Progenitor cell of endocrine pancreas (in vitro differentiated cells): ENCODE measurements around the gene INIP. TPM values are rescaled to one million over a fixed set of nuclear protein-coding genes. Genes with fewer than 3 reads are reported as not detected.
"Not testable (repeated sequence)": the region's sequence is repeated elsewhere in the genome, so short reads cannot be mapped to it uniquely, and the experiment has no call there.

ENCODE experiments used
- DNase-seq: peaks from one replicate; pipeline ENCODE4 v3.0.0; 2021; ENCODE audit warnings: low spot score; ENCODE audit not compliant: unreplicated experiment
- H3K27ac Mint-ChIP-seq: 2 replicates; pipeline ENCODE4 v1.8.0; 2021; ENCODE audit warnings: mild to moderate bottlenecking, moderate library complexity, mixed read lengths
- H3K27me3 Mint-ChIP-seq: 2 replicates; pipeline ENCODE4 v1.8.0; 2021; ENCODE audit warnings: mixed read lengths
- H3K36me3 Mint-ChIP-seq: 2 replicates; pipeline ENCODE4 v1.8.0; 2022; ENCODE audit warnings: mixed read lengths; ENCODE audit not compliant: insufficient read depth
- H3K4me1 Mint-ChIP-seq: 2 replicates; pipeline ENCODE4 v1.8.0; 2021; ENCODE audit warnings: low read depth, mixed read lengths
- H3K4me3 Mint-ChIP-seq: 2 replicates; pipeline ENCODE4 v1.8.0; 2021; ENCODE audit warnings: low read depth, mild to moderate bottlenecking, moderate library complexity, mixed read lengths
- H3K9me3 Mint-ChIP-seq: 2 replicates; pipeline ENCODE4 v1.8.0; 2021; ENCODE audit warnings: low read depth, mixed read lengths
- total RNA-seq: library from RNA; stranded (reverse); gene quantifications from 2 replicates; pipeline ENCODE4 v1.2.1, GENCODE V29; 2021
- TF ChIP-seq, protein P1 (sequence below): fragments of 200-600 bp; sonication (generic); IDR thresholded peaks from one replicate; pipeline ENCODE4 v1.5.0; 2021; ENCODE audit warnings: antibody characterized with exemption, mild to moderate bottlenecking; ENCODE audit not compliant: unreplicated experiment

The INIP gene
- total RNA-seq, 1 donor from 2014 or later = 32.6 TPM

- H3K4me3 Mint-ChIP-seq = no peak overlapping the region
- no peaks in the 10 kb centered on the region for H3K9me3 Mint-ChIP-seq
- H3K36me3 Mint-ChIP-seq = no peaks in the 10 kb centered on the region
- no peak overlapping the region for H3K27ac Mint-ChIP-seq
- DNase-seq = no peak
- no peaks in the 10 kb centered on the region for H3K4me1 Mint-ChIP-seq
- TF ChIP-seq, protein P1, sequence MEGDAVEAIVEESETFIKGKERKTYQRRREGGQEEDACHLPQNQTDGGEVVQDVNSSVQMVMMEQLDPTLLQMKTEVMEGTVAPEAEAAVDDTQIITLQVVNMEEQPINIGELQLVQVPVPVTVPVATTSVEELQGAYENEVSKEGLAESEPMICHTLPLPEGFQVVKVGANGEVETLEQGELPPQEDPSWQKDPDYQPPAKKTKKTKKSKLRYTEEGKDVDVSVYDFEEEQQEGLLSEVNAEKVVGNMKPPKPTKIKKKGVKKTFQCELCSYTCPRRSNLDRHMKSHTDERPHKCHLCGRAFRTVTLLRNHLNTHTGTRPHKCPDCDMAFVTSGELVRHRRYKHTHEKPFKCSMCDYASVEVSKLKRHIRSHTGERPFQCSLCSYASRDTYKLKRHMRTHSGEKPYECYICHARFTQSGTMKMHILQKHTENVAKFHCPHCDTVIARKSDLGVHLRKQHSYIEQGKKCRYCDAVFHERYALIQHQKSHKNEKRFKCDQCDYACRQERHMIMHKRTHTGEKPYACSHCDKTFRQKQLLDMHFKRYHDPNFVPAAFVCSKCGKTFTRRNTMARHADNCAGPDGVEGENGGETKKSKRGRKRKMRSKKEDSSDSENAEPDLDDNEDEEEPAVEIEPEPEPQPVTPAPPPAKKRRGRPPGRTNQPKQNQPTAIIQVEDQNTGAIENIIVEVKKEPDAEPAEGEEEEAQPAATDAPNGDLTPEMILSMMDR = no peak
- H3K27me3 Mint-ChIP-seq = no peaks in the 10 kb centered on the region
Measured at GRCh38 chr9:112725961-112726360, 8.0 kb upstream of the INIP start.

DNA sequence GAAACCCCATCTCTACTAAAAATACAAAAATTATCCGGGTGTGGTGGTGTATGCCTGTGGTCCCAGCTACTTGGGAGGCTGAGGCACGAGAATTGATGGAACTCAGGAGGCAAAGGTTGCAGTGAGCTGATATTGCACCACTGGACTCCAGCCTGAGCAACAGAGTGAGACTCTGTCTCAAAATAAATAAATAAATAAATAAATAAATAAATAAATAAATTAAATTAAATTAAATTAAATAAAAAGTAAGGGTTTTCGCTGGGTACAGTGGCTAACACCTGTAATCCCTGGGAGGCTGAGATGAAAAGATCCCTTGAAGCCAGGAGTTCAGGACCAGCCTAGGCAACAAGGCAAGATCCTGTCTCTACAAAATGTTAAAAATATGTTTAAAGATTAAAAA, 4.8 kb upstream of the INIP start:
- not testable (repeated sequence) for H3K9me3 Mint-ChIP-seq, H3K27me3 Mint-ChIP-seq, H3K27ac Mint-ChIP-seq, DNase-seq, H3K36me3 Mint-ChIP-seq, H3K4me3 Mint-ChIP-seq, H3K4me1 Mint-ChIP-seq

GRCh38 chr9:112720113-112720780, 2.3 kb upstream of the INIP start:
- TF ChIP-seq, protein P1 = no peak
- H3K4me1 Mint-ChIP-seq = peaks cover 6% of the 10 kb centered on the region
- H3K27me3 Mint-ChIP-seq = no peaks in the 10 kb centered on the region
- no peaks in the 10 kb centered on the region for H3K9me3 Mint-ChIP-seq
- DNase-seq = no peak
- H3K4me3 Mint-ChIP-seq = no peak overlapping the region
- no peaks in the 10 kb centered on the region for H3K36me3 Mint-ChIP-seq
- H3K27ac Mint-ChIP-seq = no peak overlapping the region

- Mint-ChIP-seq H3K27me3 (no peaks in the 10 kb centered on the region), H3K36me3 (no peaks in the 10 kb centered on the region), H3K9me3 (no peaks in the 10 kb centered on the region), H3K27ac (no peak overlapping the region), H3K4me1 (peaks cover 6% of the 10 kb centered on the region), H3K4me3 (no peak overlapping the region)
- TF ChIP-seq, protein P1 = no peak
- no peak for DNase-seq
Measured at GRCh38 chr9:112719696-112720095, 1.8 kb upstream of the INIP start.

GRCh38 chr9:112719241-112719691, 1.3 kb upstream of the INIP start:
- Mint-ChIP-seq H3K36me3 (no peaks in the 10 kb centered on the region), H3K27ac (no peak overlapping the region), H3K27me3 (no peaks in the 10 kb centered on the region), H3K4me1 (peaks cover 6% of the 10 kb centered on the region), H3K4me3 (peak overlapping the region; percentile 64), H3K9me3 (no peaks in the 10 kb centered on the region)
- no peak for DNase-seq
- TF ChIP-seq, protein P1 = no peak

DNA sequence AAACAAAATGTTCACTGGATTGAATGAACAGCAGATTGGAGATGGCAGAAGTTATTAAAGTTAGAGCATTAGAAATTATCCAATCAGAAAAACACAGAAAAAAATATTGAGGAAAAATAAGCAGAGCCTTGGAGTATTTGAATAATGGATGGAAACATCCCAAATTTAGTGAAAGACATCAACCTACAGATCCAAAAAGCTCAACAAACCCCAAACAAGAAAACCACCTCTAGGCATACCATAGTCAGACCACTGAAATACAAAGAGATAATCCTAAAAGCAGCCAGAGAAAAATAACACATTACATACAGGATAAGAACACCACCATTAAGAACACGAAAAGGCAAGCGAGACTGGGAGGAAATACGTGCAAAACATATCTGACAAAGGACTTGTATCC, 5.2 kb downstream of the INIP start:
- H3K9me3 Mint-ChIP-seq = peaks cover 5% of the 10 kb centered on the region
- no peak overlapping the region for H3K4me3 Mint-ChIP-seq
- TF ChIP-seq, protein P1 = no peak
- DNase-seq = no peak
- H3K27me3 Mint-ChIP-seq = no peaks in the 10 kb centered on the region
- peaks cover 15% of the 10 kb centered on the region for H3K4me1 Mint-ChIP-seq
- peaks cover 12% of the 10 kb centered on the region for H3K36me3 Mint-ChIP-seq
- no peak overlapping the region for H3K27ac Mint-ChIP-seq
